Stimulated activated CD8-positive, alpha-beta memory T cell treated with anti-CD3 and anti-CD28 coated beads, Interleukin-7, amount 100 ng/mL, for 4 hours (primary cell): ENCODE results near the gene CLK2.
A peak's percentile ranks its signal among the peaks of the same experiment; 100 is the strongest.
"Not testable (repeated sequence)": the region's sequence is repeated elsewhere in the genome, so short reads cannot be mapped to it uniquely, and the experiment has no call there.

ENCODE experiments used
- DNase-seq, 2 donors: peaks; one replicate each; pipeline ENCODE4 v3.0.0-alpha.2; 2020; ENCODE audit warnings: low read depth in 2 of 2

The CLK2 gene

GRCh38 chr1:155296661-155297060 lies 23.4 kb upstream of the CLK2 start:
- DNase-seq: no peak

GRCh38 chr1:155295942-155296267 lies 22.6 kb upstream of the CLK2 start:
- DNase-seq: no peak

GRCh38 chr1:155295183-155295941 lies 22.1 kb upstream of the CLK2 start:
- no peak for DNase-seq

- DNase-seq: no peak
These were observed 21.3 kb upstream of the CLK2 start for GRCh38 chr1:155294520-155295182.

GRCh38 chr1:155293086-155293749 lies 19.9 kb upstream of the CLK2 start:
- no peak for DNase-seq

- not testable (repeated sequence) for DNase-seq
These were observed 17.7 kb upstream of the CLK2 start for GRCh38 chr1:155291006-155291405.

GRCh38 chr1:155287987-155288543 lies 14.8 kb upstream of the CLK2 start:
- no peak for DNase-seq

GRCh38 chr1:155286544-155286943 lies 13.2 kb upstream of the CLK2 start:
- no peak for DNase-seq

GRCh38 chr1:155285631-155286044 lies 12.3 kb upstream of the CLK2 start:
- DNase-seq: no peak

GRCh38 chr1:155285063-155285462 lies 11.8 kb upstream of the CLK2 start:
- DNase-seq: no peak

- DNase-seq: no peak
These were observed 11.2 kb upstream of the CLK2 start for GRCh38 chr1:155284476-155284875.

- no peak for DNase-seq
These were observed 9.3 kb upstream of the CLK2 start for GRCh38 chr1:155282488-155283091.

GRCh38 chr1:155279268-155279667 lies 6.0 kb upstream of the CLK2 start:
- no peak for DNase-seq

- no peak for DNase-seq
These were observed 5.4 kb upstream of the CLK2 start for GRCh38 chr1:155278689-155279160.

- peak; percentile 63 to 65 for DNase-seq
These were observed 4.8 kb upstream of the CLK2 start for GRCh38 chr1:155277902-155278688.

- peak; percentile 89 to 92 for DNase-seq
These were observed 4.0 kb upstream of the CLK2 start, which contains the start of gene HCN3 for GRCh38 chr1:155277070-155277901. Gene HCN3 (plus strand): TSS chr1:155277463. CDS start chr1:155277591, 128 bp downstream.

GRCh38 chr1:155272466-155273342 lies 600 bp downstream of the CLK2 start:
- peak in 1 of 2 donors; percentile 9 for DNase-seq

GRCh38 chr1:155269381-155269780 lies 3.9 kb downstream of the CLK2 start:
- DNase-seq: no peak

- DNase-seq: no peak
These were observed 4.7 kb downstream of the CLK2 start for GRCh38 chr1:155268630-155269029.
